GM21619 (cell line): ENCODE data around the gene TGM5.
"Not testable (repeated sequence)": the region's sequence is repeated elsewhere in the genome, so short reads cannot be mapped to it uniquely, and the experiment has no call there.

ENCODE experiments used
- ATAC-seq: cut with Tn5 transposase; IDR thresholded peaks from one replicate; pipeline ENCODE4 v1.9.1; 2021; ENCODE audit not compliant: unreplicated experiment

The TGM5 gene

GRCh38 chr15:43276563-43277200 is 10.0 kb upstream of the TGM5 start:
- no peak for ATAC-seq

GRCh38 chr15:43275740-43276562 is 9.2 kb upstream of the TGM5 start:
- ATAC-seq = no peak

- no peak for ATAC-seq
Observed at GRCh38 chr15:43274136-43274535, 7.4 kb upstream of the TGM5 start.

GRCh38 chr15:43273243-43273642 is 6.5 kb upstream of the TGM5 start:
- ATAC-seq = no peak

GRCh38 chr15:43271908-43272307 is 5.2 kb upstream of the TGM5 start:
- not testable (repeated sequence) for ATAC-seq

- no peak for ATAC-seq
Observed at GRCh38 chr15:43270676-43271306, 4.1 kb upstream of the TGM5 start.

GRCh38 chr15:43270113-43270665 is 3.5 kb upstream of the TGM5 start:
- no peak for ATAC-seq

- no peak for ATAC-seq
Observed at GRCh38 chr15:43268111-43269105, 1.7 kb upstream of the TGM5 start.

GRCh38 chr15:43267439-43267838 is 711 bp upstream of the TGM5 start:
- ATAC-seq = no peak

- ATAC-seq = no peak
Observed at GRCh38 chr15:43266386-43266785, 342 bp downstream of the TGM5 start.

GRCh38 chr15:43260011-43260615 is 6.6 kb downstream of the TGM5 start:
- no peak for ATAC-seq

GRCh38 chr15:43258781-43259180 is 7.9 kb downstream of the TGM5 start:
- no peak for ATAC-seq

GRCh38 chr15:43256341-43256740 is 10.4 kb downstream of the TGM5 start:
- ATAC-seq = no peak

- ATAC-seq = no peak
Observed at GRCh38 chr15:43255376-43255775, 11.4 kb downstream of the TGM5 start.

- ATAC-seq = peak; percentile 46
Observed at GRCh38 chr15:43253431-43254403, 13.0 kb downstream of the TGM5 start.

GRCh38 chr15:43251871-43252250 is 14.9 kb downstream of the TGM5 start:
- ATAC-seq = no peak

- ATAC-seq = no peak
Observed at GRCh38 chr15:43251185-43251870, 15.4 kb downstream of the TGM5 start.

GRCh38 chr15:43250785-43251184 is 15.9 kb downstream of the TGM5 start:
- ATAC-seq = no peak
